Thoracic aorta (tissue), 2 donors: ENCODE data around the gene DOCK11. TPM values are rescaled to one million over a fixed set of nuclear protein-coding genes. Genes with fewer than 3 reads are reported as not detected.
A peak's percentile ranks its signal among the peaks of the same experiment; 100 is the strongest.

Source experiments
- ATAC-seq: fragments of 150-250 bp; one replicate; pipeline ENCODE4 v1.8.0; 2017; ENCODE audit warnings: low read depth; ENCODE audit not compliant: insufficient number of reproducible peaks, low FRiP score
- DNase-seq: peaks from one replicate; pipeline ENCODE4 v3.0.0-alpha.2; 2020; ENCODE audit warnings: low spot score
- H3K27ac ChIP-seq, 2 donors: fragments of 200-600 bp; sonication (generic); 1 replicate in 1 of 2; 2 replicates in 1 of 2; pipeline ENCODE4 v1.5.1; 2016; ENCODE audit warnings: mild to moderate bottlenecking in 2 of 2, moderate library complexity in 2 of 2
- H3K27me3 ChIP-seq: fragments of 200-600 bp; sonication (generic); replicated peaks from 2 replicates; pipeline ENCODE4 v1.6.0; 2016; ENCODE audit warnings: mild to moderate bottlenecking; ENCODE audit not compliant: insufficient read depth
- H3K36me3 ChIP-seq: fragments of 200-600 bp; sonication (generic); one replicate; pipeline ENCODE4 v1.5.1; 2016
- H3K4me1 ChIP-seq, 2 donors: fragments of 200-600 bp; sonication (generic); 1 replicate in 1 of 2; 2 replicates in 1 of 2; pipeline versions ENCODE4 v1.5.1 to v1.6.0; 2016; ENCODE audit warnings: low read depth in 2 of 2, mild to moderate bottlenecking in 1 of 2; ENCODE audit not compliant: control insufficient read depth in 1 of 2
- H3K4me3 ChIP-seq: fragments of 200-600 bp; sonication (generic); 2 replicates; pipeline ENCODE4 v1.5.1; 2016; ENCODE audit warnings: mild to moderate bottlenecking
- H3K9me3 ChIP-seq: fragments of 200-600 bp; sonication (generic); 2 replicates; pipeline ENCODE4 v1.5.1; 2016
- CTCF ChIP-seq: fragments of 200-600 bp; sonication (generic); IDR thresholded peaks from one replicate; pipeline ENCODE4 v1.5.1; 2019; ENCODE audit warnings: antibody characterized with exemption
- total RNA-seq, 2 donors: library from RNA; depleted of rRNA; stranded (reverse); fragments of >200 nt; gene quantifications; one replicate each; pipeline versions ENCODE4 v1.1.0 to v1.2.3, GENCODE V29; 2016

Gene DOCK11
- total RNA-seq, 2 donors from 2014 or later = 30.6 to 45.8 TPM

GRCh38 chrX:118553042-118553710, 57.6 kb downstream of the DOCK11 start:
- Histone ChIP-seq H3K36me3 (no peaks in the 10 kb centered on the region), H3K4me1 (peaks cover 0 to 6% of the 10 kb centered on the region in 2 donors), H3K9me3 (no peaks in the 10 kb centered on the region), H3K4me3 (no peak overlapping the region), H3K27ac (no peak overlapping the region), H3K27me3 (no peaks in the 10 kb centered on the region)
- ATAC-seq (no peak), DNase-seq (no peak)
- no peak for TF ChIP-seq CTCF

DNA sequence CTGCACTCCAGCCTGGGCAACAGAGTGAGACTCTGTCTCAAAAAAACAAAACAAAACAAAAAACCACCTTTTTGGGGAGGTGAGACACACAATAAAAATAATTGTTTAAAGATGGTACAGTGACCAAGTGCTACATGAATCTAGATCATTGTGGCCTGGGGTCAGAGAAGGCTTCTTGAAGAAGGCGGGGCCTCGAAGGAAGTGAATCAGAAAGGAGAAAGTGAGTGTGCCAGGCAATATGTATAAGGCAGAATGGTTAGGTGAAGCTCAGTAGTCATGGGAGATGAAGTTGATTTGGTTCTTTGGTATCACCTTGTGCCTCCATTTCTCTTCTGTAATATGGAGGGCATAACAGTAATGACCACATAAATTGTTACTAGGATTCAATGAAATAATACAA, 58.9 kb downstream of the DOCK11 start:
- Histone ChIP-seq H3K27ac (no peak overlapping the region), H3K9me3 (no peaks in the 10 kb centered on the region), H3K27me3 (no peaks in the 10 kb centered on the region), H3K4me1 (peaks cover 0 to 6% of the 10 kb centered on the region in 2 donors), H3K4me3 (no peak overlapping the region), H3K36me3 (no peaks in the 10 kb centered on the region)
- DNase-seq (no peak), ATAC-seq (no peak)
- TF ChIP-seq CTCF = no peak

DNA sequence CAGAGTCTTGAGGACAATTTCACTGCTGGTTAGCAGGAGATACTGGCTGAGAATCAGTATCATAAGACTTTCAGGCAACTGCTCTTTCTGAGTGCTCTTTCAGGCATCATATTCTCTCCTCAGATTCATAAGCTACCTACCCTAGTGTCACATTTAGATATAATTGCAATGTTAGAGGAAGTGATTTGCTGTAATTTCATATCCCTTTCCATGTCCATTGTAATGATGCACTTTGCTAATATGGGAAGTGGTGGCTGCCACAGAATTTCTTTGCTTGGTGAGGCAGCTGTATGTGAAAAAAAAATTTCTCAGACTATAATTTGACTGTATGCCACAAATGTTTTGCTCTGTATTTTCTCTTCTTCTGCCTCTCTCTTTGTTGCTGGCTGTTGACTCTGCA, 63.3 kb downstream of the DOCK11 start:
- DNase-seq (no peak), ATAC-seq (no peak)
- Histone ChIP-seq H3K9me3 (no peaks in the 10 kb centered on the region), H3K4me3 (no peak overlapping the region), H3K4me1 (no peaks in the 10 kb centered on the region), H3K36me3 (no peaks in the 10 kb centered on the region), H3K27me3 (no peaks in the 10 kb centered on the region), H3K27ac (no peak overlapping the region)
- TF ChIP-seq CTCF = no peak

- no peaks in the 10 kb centered on the region for H3K36me3 ChIP-seq
- no peaks in the 10 kb centered on the region for H3K4me1 ChIP-seq
- DNase-seq (no peak), ATAC-seq (no peak)
- H3K9me3 ChIP-seq = no peaks in the 10 kb centered on the region
- H3K27me3 ChIP-seq = no peaks in the 10 kb centered on the region
- H3K27ac ChIP-seq = no peak overlapping the region
- H3K4me3 ChIP-seq = no peak overlapping the region
- TF ChIP-seq CTCF = no peak
Observed at GRCh38 chrX:118560489-118560888, 64.9 kb downstream of the DOCK11 start.

GRCh38 chrX:118562582-118563164, 67.1 kb downstream of the DOCK11 start:
- H3K9me3 ChIP-seq = no peaks in the 10 kb centered on the region
- no peaks in the 10 kb centered on the region for H3K36me3 ChIP-seq
- peak overlapping the region in 1 of 2 donors; percentile 5 for H3K27ac ChIP-seq
- no peak for DNase-seq
- no peaks in the 10 kb centered on the region for H3K4me1 ChIP-seq
- H3K4me3 ChIP-seq = no peak overlapping the region
- no peaks in the 10 kb centered on the region for H3K27me3 ChIP-seq
- ATAC-seq = no peak
- no peak for TF ChIP-seq CTCF
